Measurements from ENCODE around the gene ZNF827. TPM values are rescaled to one million over a fixed set of nuclear protein-coding genes. Genes with fewer than 3 reads are reported as not detected.

Gene ZNF827
- total RNA-seq, 1 experiment from 2014 or later, result 5.3 TPM

DNA sequence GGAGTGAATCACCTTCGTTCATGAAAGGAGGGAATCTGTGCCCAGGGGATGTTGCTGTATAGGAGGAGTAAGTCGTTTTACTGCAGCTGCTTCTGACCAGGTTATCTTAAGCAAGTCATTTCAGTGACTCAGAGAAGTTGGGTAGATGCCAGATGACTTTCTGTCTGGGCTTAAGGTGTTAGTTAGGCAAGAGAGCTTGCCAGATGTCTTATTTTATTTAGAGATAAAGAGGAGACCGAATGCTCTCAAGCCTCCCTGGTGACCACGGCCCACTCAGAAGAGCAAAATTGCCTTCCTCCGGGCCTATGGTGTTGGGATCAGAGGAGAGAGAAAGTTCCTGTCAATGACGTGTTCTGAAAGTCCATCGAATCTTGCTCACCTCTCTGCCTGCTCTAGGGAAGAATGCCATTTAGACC, 16.3 kb upstream of the ZNF827 start:
- Mint-ChIP-seq H3K4me3 (ENCODE audit: unreplicated experiment) (no peak overlapping the region), H3K9me3 (ENCODE audit: unreplicated experiment) (no peaks in the 10 kb centered on the region), H3K36me3 (ENCODE audit: insufficient read depth, unreplicated experiment) (no peaks in the 10 kb centered on the region), H3K27me3 (ENCODE audit: insufficient read depth, unreplicated experiment) (peaks cover 18% of the 10 kb centered on the region), H3K4me1 (ENCODE audit: low read depth, unreplicated experiment) (no peaks in the 10 kb centered on the region), H3K27ac (ENCODE audit: unreplicated experiment) (no peak overlapping the region)
- Histone ChIP-seq H3K36me3 (ENCODE audit: control insufficient read depth, insufficient read depth, low read length) (no peaks in the 10 kb centered on the region), H3K9me3 (no peaks in the 10 kb centered on the region), H3K4me3 (ENCODE audit: low read depth, low read length) (no peak overlapping the region), H3K4me1 (no peaks in the 10 kb centered on the region), H3K27me3 (replicated peaks; ENCODE audit: control insufficient read depth, insufficient read depth, low read length) (no peaks in the 10 kb centered on the region)
- DNase-seq, result no peak
- no TSS peak for BruUV-seq (replicated peaks)
- POLR2A ChIA-PET, result no interaction called here
- intact Hi-C loops (cut with micrococcal nuclease; ENCODE audit: unreplicated experiment), result loop anchor here (5.0 to 10.0 kb wide), 2 partner anchors 77 to 960 kb away; no protein-coding TSS in a partner anchor
- CTCF ChIA-PET, result no interaction called here
- no peak for TF ChIP-seq CTCF (IDR thresholded peaks at IDR 0.05; ENCODE audit: insufficient read depth in 1 of 2, low read depth in 1 of 2, low read length in 1 of 2, severe bottlenecking in 1 of 2, unreplicated experiment in 1 of 2)

- ChIA-PET POLR2A (no interaction called here), CTCF (interaction anchor here (1.4 kb wide), 1 partner anchor 13 kb away, joined by 4 read pairs; the partner anchor contains the start of gene ZNF827)
- no peaks in the 10 kb centered on the region for H3K27me3 ChIP-seq (replicated peaks; ENCODE audit: control insufficient read depth, insufficient read depth, low read length)
- intact Hi-C loops (cut with micrococcal nuclease; ENCODE audit: unreplicated experiment), result loop anchor here (10.0 kb wide), 1 partner anchor 963 kb away; no protein-coding TSS in a partner anchor
- H3K4me3 ChIP-seq (ENCODE audit: low read depth, low read length), result no peak overlapping the region
- Mint-ChIP-seq H3K4me3 (ENCODE audit: unreplicated experiment) (no peak overlapping the region), H3K36me3 (ENCODE audit: insufficient read depth, unreplicated experiment) (no peaks in the 10 kb centered on the region), H3K9me3 (ENCODE audit: unreplicated experiment) (no peaks in the 10 kb centered on the region), H3K27ac (ENCODE audit: unreplicated experiment) (no peak overlapping the region), H3K27me3 (ENCODE audit: insufficient read depth, unreplicated experiment) (peaks cover 21% of the 10 kb centered on the region), H3K4me1 (ENCODE audit: low read depth, unreplicated experiment) (no peaks in the 10 kb centered on the region)
- H3K36me3 ChIP-seq (ENCODE audit: control insufficient read depth, insufficient read depth, low read length), result no peaks in the 10 kb centered on the region
- no peaks in the 10 kb centered on the region for H3K9me3 ChIP-seq
- no peaks in the 10 kb centered on the region for H3K4me1 ChIP-seq
- DNase-seq, result no peak
- TF ChIP-seq CTCF (IDR thresholded peaks at IDR 0.05; ENCODE audit: insufficient read depth in 1 of 2, low read depth in 1 of 2, low read length in 1 of 2, severe bottlenecking in 1 of 2, unreplicated experiment in 1 of 2), result no peak
- no TSS peak for BruUV-seq (replicated peaks)
Measured at GRCh38 chr4:145951931-145952330, 13.3 kb upstream of the ZNF827 start.

DNA sequence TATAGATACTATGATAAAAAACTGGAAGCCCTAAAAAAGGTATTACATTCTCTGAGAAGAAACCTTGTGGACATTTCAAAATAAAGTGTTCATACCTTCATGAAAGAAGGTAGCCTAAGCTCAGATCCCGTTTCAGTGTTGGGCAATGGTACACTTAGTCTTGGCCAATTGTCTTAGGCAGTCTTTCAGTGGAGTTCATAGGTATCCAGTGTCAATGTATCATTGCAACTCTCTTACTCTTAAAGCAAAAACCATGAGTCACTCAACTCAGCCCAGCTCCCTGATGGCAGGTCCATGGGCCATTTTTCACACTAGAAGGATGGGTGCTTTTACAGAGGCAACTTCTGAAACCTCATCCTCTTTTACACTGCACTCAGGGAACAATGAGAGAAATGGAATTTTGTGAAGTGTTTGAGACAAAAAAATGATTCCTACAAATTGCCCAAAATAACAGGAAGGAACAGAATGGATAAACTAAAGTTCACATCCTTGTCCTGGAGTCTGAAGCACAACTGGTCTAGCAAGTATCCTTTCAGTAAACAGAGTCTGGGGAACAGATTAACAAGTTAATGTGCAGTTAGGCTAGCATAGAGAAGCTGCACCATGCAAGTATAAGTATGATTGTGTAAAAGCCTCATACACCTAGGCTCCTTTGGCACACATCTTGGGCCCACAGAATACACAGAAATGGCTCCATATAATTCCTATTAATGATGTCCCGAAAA, 7.0 kb upstream of the ZNF827 start:
- POLR2A ChIA-PET, result no interaction called here
- no TSS peak for BruUV-seq (replicated peaks)
- H3K27me3 ChIP-seq (replicated peaks; ENCODE audit: control insufficient read depth, insufficient read depth, low read length), result no peaks in the 10 kb centered on the region

More for the DNA sequence above, 7.0 kb upstream of the ZNF827 start:
- intact Hi-C loops (cut with micrococcal nuclease; ENCODE audit: unreplicated experiment), result no loop called here
- TF ChIP-seq CTCF (IDR thresholded peaks at IDR 0.05; ENCODE audit: insufficient read depth in 1 of 2, low read depth in 1 of 2, low read length in 1 of 2, severe bottlenecking in 1 of 2, unreplicated experiment in 1 of 2), result no peak
- Histone ChIP-seq H3K9me3 (no peaks in the 10 kb centered on the region), H3K36me3 (ENCODE audit: control insufficient read depth, insufficient read depth, low read length) (no peaks in the 10 kb centered on the region), H3K4me3 (ENCODE audit: low read depth, low read length) (no peak overlapping the region), H3K4me1 (no peaks in the 10 kb centered on the region)
- Mint-ChIP-seq H3K4me3 (ENCODE audit: unreplicated experiment) (no peak overlapping the region), H3K27ac (ENCODE audit: unreplicated experiment) (no peak overlapping the region), H3K4me1 (ENCODE audit: low read depth, unreplicated experiment) (no peaks in the 10 kb centered on the region), H3K27me3 (ENCODE audit: insufficient read depth, unreplicated experiment) (peaks cover 21% of the 10 kb centered on the region), H3K9me3 (ENCODE audit: unreplicated experiment) (no peaks in the 10 kb centered on the region), H3K36me3 (ENCODE audit: insufficient read depth, unreplicated experiment) (no peaks in the 10 kb centered on the region)
- DNase-seq, result no peak
- CTCF ChIA-PET, result no interaction called here
